ENCODE data around the gene BLCAP. TPM values are rescaled to one million over a fixed set of nuclear protein-coding genes. Genes with fewer than 3 reads are reported as not detected.

Gene BLCAP
- total RNA-seq, 1 donor from 2014 or later: 91.8 TPM

GRCh38 chr20:37515876-37516275, 11.8 kb downstream of the BLCAP start:
- Histone ChIP-seq H3K9me3 (replicated peaks) (no peaks in the 10 kb centered on the region), H3K4me1 (peaks cover 78% of the 10 kb centered on the region), H3K27me3 (ENCODE audit: low read depth) (no peaks in the 10 kb centered on the region), H3K27ac (replicated peaks) (no peak overlapping the region), H3K4me3 (no peak overlapping the region), H3K36me3 (peaks cover 45% of the 10 kb centered on the region)
- intact Hi-C loops (cut with micrococcal nuclease): no loop called here
- no peak for TF ChIP-seq CTCF (IDR thresholded peaks at IDR 0.05; ENCODE audit: borderline replicate concordance)
- DNase-seq: no peak

GRCh38 chr20:37513779-37514359, 13.8 kb downstream of the BLCAP start:
- H3K27ac ChIP-seq (replicated peaks): no peak overlapping the region
- peaks cover 58% of the 10 kb centered on the region for H3K4me1 ChIP-seq
- H3K36me3 ChIP-seq: peaks cover 49% of the 10 kb centered on the region
- TF ChIP-seq CTCF (IDR thresholded peaks at IDR 0.05; ENCODE audit: borderline replicate concordance): no peak
- DNase-seq: no peak
- no peaks in the 10 kb centered on the region for H3K9me3 ChIP-seq (replicated peaks)
- no peak overlapping the region for H3K4me3 ChIP-seq
- intact Hi-C loops (cut with micrococcal nuclease): no loop called here
- H3K27me3 ChIP-seq (ENCODE audit: low read depth): no peaks in the 10 kb centered on the region

- intact Hi-C loops (cut with micrococcal nuclease): no loop called here
- peaks cover 39% of the 10 kb centered on the region for H3K36me3 ChIP-seq
- no peak for TF ChIP-seq CTCF (IDR thresholded peaks at IDR 0.05; ENCODE audit: borderline replicate concordance)
- H3K9me3 ChIP-seq (replicated peaks): no peaks in the 10 kb centered on the region
- no peaks in the 10 kb centered on the region for H3K27me3 ChIP-seq (ENCODE audit: low read depth)
- H3K4me3 ChIP-seq: no peak overlapping the region
- no peak for DNase-seq
- H3K27ac ChIP-seq (replicated peaks): no peak overlapping the region
- peaks cover 39% of the 10 kb centered on the region for H3K4me1 ChIP-seq
Measured at GRCh38 chr20:37511610-37512275, 15.9 kb downstream of the BLCAP start.

GRCh38 chr20:37510226-37510625, 17.4 kb downstream of the BLCAP start:
- no peak overlapping the region for H3K27ac ChIP-seq (replicated peaks)
- no peaks in the 10 kb centered on the region for H3K9me3 ChIP-seq (replicated peaks)
- intact Hi-C loops (cut with micrococcal nuclease): no loop called here
- TF ChIP-seq CTCF (IDR thresholded peaks at IDR 0.05; ENCODE audit: borderline replicate concordance): no peak
- peaks cover 38% of the 10 kb centered on the region for H3K36me3 ChIP-seq
- H3K27me3 ChIP-seq (ENCODE audit: low read depth): no peaks in the 10 kb centered on the region
- DNase-seq: no peak
- peaks cover 41% of the 10 kb centered on the region for H3K4me1 ChIP-seq
- H3K4me3 ChIP-seq: no peak overlapping the region

GRCh38 chr20:37506152-37506725, 21.4 kb downstream of the BLCAP start:
- no peak for DNase-seq
- TF ChIP-seq CTCF (IDR thresholded peaks at IDR 0.05; ENCODE audit: borderline replicate concordance): no peak
- H3K27me3 ChIP-seq (ENCODE audit: low read depth): no peaks in the 10 kb centered on the region
- peaks cover 36% of the 10 kb centered on the region for H3K4me1 ChIP-seq
- H3K36me3 ChIP-seq: peaks cover 10% of the 10 kb centered on the region
- H3K27ac ChIP-seq (replicated peaks): no peak overlapping the region
- no peak overlapping the region for H3K4me3 ChIP-seq
- H3K9me3 ChIP-seq (replicated peaks): no peaks in the 10 kb centered on the region
- intact Hi-C loops (cut with micrococcal nuclease): no loop called here

Measured in left ventricle myocardium inferior (tissue), 1 donor.